NOMO-1 treated with dmso at 0.1 percent for 144 hours (cell line): ENCODE results near the gene SLC17A2.

Experiments
- DNase-seq: peaks from one replicate; lab custom pipeline; 2025; ENCODE audit not compliant: unreplicated experiment; lab: John Stamatoyannopoulos, UW

The SLC17A2 gene

GRCh38 chr6:25921525-25922203, 8.8 kb downstream of the SLC17A2 start:
- DNase-seq, result peak; percentile 25

- no peak for DNase-seq
Measured at GRCh38 chr6:25919657-25920056, 10.8 kb downstream of the SLC17A2 start.

DNA sequence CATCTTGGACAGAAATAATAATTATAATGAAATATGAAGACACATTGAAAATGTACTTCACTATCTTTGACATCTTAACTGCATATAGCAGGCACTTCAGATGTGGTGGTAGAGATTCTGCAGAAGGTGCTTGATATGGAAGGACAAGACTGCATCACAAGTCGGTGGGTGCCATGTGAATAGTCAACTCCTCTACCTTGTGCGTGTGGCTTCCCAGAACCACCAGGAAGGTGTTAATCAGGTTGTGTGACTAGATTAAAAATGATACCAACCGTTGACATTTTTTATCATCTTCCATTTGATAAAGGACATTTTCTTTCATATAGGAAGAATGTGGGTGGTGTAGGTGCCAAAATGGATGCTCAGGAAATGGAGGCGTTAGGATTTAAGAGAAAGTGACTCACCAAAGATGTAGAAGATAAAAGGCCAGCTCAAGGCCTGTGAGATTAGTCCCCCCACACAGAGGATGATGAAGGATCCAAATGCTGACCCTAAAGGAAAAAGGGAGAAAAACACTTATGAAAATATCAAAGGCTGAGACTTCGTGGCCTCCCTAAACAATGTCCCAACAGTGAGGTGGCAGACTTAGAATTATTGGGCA, 12.3 kb downstream of the SLC17A2 start:
- no peak for DNase-seq

DNA sequence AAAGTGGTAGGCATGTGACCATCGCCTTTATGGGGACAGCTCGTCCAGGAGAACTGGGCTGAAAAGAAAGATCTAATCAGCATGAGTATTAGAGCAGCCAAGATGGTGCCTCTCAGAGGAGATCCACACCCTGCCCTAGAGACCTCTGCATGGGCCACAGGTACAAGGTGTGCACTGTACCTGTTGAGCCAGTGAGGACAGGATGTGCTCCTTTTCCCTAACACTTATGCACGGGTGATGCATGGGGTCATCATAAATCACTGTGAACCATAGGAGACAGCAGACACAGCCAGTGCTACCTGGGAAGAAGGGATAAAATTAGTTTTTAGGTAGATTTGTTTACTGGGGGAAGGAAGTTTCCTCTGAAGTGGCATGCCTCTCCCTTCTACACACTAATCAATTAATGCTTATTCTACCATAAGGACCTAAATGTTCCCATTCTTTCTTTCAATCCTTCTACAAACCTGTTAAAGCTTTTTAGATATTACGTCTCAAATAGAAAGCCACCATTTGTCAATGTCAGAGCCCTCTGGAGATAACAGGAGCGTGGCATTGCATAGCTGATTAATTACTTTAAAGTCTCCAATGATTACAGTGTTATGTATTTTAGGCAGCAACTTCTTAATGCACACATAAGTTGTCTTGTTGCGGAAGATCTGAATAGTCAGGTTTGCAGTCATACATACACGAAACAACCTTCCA, 13.6 kb downstream of the SLC17A2 start:
- no peak for DNase-seq

DNA sequence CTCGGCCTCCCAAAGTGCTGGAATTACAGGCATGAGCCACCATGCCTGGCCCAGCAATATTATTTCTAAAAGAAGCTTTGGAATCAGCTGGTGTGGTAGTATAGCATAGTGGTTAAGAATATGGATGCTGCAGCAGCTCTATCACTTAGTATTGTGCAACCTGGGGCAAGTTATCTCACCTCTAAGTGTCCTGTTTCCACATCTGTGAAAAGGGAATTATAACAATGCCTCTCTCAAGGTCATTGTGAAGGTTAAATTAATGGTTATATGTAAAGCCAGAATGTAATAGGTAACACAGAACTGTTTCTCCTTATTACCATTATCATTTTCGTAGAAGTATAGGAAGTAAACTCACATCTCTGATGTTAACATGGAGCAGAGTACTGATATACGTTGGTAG, 14.2 kb downstream of the SLC17A2 start:
- DNase-seq, result no peak

- DNase-seq, result no peak
Measured at GRCh38 chr6:25913741-25914140, 16.8 kb downstream of the SLC17A2 start.

DNA sequence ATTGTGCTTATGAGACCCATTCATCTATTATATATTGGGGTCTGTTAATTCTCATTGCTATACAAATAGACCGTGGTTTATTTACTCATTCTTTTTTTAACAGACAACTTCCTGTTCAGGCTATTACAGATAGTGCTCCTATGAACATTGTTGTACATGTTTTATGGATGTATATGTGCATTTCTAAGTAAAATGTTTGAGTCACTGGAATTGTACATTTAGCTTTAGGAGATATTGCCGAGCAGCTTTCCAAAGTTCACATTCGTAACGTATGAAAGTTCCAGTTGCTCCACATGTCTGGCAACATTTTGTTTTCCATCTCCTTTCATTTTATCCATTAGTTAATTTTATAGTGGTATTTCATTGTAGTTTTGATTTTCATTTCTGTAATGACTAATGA, 19.1 kb downstream of the SLC17A2 start:
- no peak for DNase-seq

- no peak for DNase-seq
Measured at GRCh38 chr6:25907475-25908014, 22.9 kb downstream of the SLC17A2 start.

GRCh38 chr6:25903467-25904099, 26.9 kb downstream of the SLC17A2 start:
- no peak for DNase-seq

- DNase-seq, result no peak
Measured at GRCh38 chr6:25902071-25902470, 28.4 kb downstream of the SLC17A2 start.

DNA sequence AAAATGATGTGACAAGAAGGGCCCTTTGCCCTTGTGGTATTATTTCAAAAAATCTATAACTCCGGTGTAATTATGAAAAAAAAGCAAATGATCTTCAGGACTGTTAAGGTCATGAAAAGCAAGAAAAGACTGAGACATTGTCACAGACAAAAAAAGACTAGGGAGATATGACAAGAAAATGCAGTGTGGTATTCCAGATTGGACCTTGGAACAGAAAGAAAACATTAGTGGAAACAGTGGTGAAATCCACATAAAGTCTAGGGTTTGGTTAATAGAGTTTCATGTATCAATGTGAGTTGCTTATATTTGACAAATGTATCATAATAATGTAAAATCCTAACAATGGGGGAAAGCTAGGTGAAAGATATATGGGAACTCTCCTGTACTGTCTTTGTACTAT, 29.6 kb downstream of the SLC17A2 start:
- DNase-seq, result no peak

GRCh38 chr6:25899580-25900408, 30.7 kb downstream of the SLC17A2 start:
- no peak for DNase-seq

DNA sequence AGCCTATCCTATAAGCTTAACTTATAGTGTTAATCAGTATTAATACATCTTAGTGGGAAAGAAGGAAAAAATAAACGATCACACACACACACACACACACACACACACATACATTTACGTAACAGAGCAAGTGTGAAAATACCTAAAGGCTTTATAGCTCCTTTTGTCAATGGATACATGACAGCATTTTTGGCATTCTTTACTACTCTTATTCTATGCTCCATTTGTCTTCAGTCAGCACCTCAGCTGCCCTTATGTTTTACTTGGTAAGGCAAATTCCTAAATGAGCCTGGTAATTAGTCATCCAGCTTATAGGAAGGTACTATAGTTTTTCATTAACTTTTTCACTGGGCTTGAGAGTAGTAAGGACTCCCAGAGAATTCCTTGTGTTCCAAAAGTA, 31.4 kb downstream of the SLC17A2 start:
- no peak for DNase-seq

- no peak for DNase-seq
Measured at GRCh38 chr6:25898289-25898977, 32.1 kb downstream of the SLC17A2 start.

GRCh38 chr6:25896252-25896651, 34.2 kb downstream of the SLC17A2 start:
- no peak for DNase-seq

GRCh38 chr6:25895771-25896170, 34.7 kb downstream of the SLC17A2 start:
- no peak for DNase-seq

DNA sequence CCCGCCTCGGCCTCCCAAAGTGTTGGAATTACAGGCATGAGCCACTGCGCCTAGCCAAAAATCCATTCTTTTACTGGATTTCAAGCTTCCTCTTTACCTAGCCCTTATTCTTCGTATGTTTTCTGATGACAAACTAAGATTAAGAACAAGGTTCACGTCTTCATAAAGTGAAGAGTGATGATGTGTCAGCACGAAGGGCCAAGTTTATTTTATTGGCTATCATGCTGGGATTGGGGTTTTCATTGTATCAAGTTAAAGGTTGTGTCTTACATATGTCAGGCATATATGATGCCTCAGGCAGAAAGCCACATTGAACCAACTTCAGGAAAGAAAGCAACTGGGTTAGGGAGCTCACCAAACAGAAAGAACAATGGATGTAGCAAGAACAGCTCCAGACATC, 36.7 kb downstream of the SLC17A2 start:
- DNase-seq, result no peak

GRCh38 chr6:25892877-25893276, 37.6 kb downstream of the SLC17A2 start:
- DNase-seq, result no peak

GRCh38 chr6:25889877-25890853, 40.3 kb downstream of the SLC17A2 start:
- peak; percentile 15 for DNase-seq
